ENCODE results near the gene KBTBD4.

Gene KBTBD4

DNA sequence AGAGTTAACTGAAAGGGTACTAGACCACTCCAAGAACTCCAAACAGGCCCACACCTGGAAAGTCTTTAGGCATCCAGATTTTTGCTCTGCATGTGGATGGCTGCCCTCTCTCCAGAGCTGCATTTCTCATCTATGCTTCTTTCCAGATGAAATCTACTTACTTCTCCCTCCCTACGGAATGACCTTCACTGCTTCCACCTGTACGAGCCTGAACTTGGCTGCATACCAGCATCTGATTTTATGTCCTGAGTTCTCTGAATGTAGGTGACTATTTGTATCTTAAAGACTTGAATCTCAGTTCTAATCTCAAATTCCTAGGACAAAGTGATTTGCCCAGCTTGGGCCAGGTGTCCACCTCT lies 39.1 kb downstream of the KBTBD4 start:
- Histone ChIP-seq H3K36me3 (ENCODE audit: insufficient read depth, low read length) (peaks cover 22% of the 10 kb centered on the region; the same call in 1 of the 2 replicates), H4K20me1 (ENCODE audit: insufficient read depth, low read length) (peaks cover 3% of the 10 kb centered on the region; the same call in 1 of the 2 replicates), H3K27me3 (ENCODE audit: insufficient read depth, low read length) (no peaks in the 10 kb centered on the region), H3K9ac (ENCODE audit: low read length) (no peak overlapping the region), H3K79me2 (ENCODE audit: insufficient read depth, low read length) (peaks cover 99% of the 10 kb centered on the region), H3K4me2 (ENCODE audit: low read length) (peak overlapping the region; percentile 1; the same call in 1 of the 2 replicates), H3K4me3 (ENCODE audit: low read depth, low read length, poor library complexity, severe bottlenecking) (no peak overlapping the region), H3K27ac (ENCODE audit: low read depth, low read length, poor library complexity, severe bottlenecking) (peak overlapping the region; percentile 2), H3K9me2 (ENCODE audit: low read depth, low read length) (no peaks in the 10 kb centered on the region), H2AFZ (ENCODE audit: low read length) (no peak overlapping the region), H3F3A (ENCODE audit: insufficient read depth, low read length) (no peaks in the 10 kb centered on the region), H3K9me3 (ENCODE audit: low read length) (no peaks in the 10 kb centered on the region), H3K4me1 (ENCODE audit: insufficient read depth, low read length, severe bottlenecking) (peaks cover 52% of the 10 kb centered on the region)
- no peak for TF ChIP-seq EZH2 (IDR thresholded peaks at IDR 0.05; ENCODE audit: borderline replicate concordance, low read length)
- TF ChIP-seq, protein P1, sequence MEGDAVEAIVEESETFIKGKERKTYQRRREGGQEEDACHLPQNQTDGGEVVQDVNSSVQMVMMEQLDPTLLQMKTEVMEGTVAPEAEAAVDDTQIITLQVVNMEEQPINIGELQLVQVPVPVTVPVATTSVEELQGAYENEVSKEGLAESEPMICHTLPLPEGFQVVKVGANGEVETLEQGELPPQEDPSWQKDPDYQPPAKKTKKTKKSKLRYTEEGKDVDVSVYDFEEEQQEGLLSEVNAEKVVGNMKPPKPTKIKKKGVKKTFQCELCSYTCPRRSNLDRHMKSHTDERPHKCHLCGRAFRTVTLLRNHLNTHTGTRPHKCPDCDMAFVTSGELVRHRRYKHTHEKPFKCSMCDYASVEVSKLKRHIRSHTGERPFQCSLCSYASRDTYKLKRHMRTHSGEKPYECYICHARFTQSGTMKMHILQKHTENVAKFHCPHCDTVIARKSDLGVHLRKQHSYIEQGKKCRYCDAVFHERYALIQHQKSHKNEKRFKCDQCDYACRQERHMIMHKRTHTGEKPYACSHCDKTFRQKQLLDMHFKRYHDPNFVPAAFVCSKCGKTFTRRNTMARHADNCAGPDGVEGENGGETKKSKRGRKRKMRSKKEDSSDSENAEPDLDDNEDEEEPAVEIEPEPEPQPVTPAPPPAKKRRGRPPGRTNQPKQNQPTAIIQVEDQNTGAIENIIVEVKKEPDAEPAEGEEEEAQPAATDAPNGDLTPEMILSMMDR (IDR thresholded peaks at IDR 0.05; ENCODE audit: low read length), result no peak

DNA sequence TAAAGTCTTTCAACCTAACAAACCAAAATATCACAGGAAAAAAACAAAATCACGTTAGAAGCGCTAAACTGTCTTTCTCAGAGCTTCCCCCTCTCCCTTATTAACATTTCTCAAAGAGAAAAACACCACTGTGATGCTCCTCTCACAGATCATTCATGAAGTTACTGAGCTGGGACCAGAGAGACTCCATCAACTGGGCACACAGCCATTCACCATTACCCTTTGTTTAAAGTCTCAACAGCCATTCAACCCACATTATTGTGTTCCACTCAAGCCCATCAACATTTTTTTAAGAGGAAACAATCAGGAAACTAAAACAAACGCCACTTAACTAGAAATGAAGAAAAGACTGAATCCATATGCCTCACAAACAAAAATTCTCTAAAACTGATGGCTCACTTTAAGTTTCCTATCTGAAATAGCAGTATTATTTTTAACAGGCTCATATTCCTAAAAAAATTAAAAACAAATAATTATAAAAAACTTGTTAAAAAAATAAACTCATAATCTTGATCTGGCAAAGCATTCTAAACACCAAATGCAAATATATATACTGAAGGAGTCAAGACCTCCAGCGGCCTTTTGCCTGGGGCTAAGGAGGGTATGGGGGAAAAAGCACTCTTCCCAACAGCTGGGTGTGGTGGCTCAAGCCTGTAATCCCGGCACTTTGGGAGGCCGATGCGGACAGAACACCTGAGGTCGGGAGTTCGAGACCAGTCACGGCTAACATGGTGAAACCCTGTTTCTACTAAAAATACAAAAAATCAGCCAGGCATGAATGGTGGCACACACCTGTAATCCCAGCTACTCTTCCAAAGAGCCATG lies 39.8 kb downstream of the KBTBD4 start:
- no peaks in the 10 kb centered on the region for H3K27me3 ChIP-seq (ENCODE audit: insufficient read depth, low read length)
- H4K20me1 ChIP-seq (ENCODE audit: insufficient read depth, low read length), result peaks cover 3% of the 10 kb centered on the region; the same call in 1 of the 2 replicates
- no peaks in the 10 kb centered on the region for H3K9me3 ChIP-seq (ENCODE audit: low read length)
- H3F3A ChIP-seq (ENCODE audit: insufficient read depth, low read length), result no peaks in the 10 kb centered on the region
- H3K79me2 ChIP-seq (ENCODE audit: insufficient read depth, low read length), result peaks cover 99% of the 10 kb centered on the region
- H3K4me3 ChIP-seq (ENCODE audit: low read depth, low read length, poor library complexity, severe bottlenecking), result no peak overlapping the region
- H3K9ac ChIP-seq (ENCODE audit: low read length), result no peak overlapping the region
- H3K4me1 ChIP-seq (ENCODE audit: insufficient read depth, low read length, severe bottlenecking), result peaks cover 52% of the 10 kb centered on the region
- peaks cover 23% of the 10 kb centered on the region; the same call in 1 of the 2 replicates for H3K36me3 ChIP-seq (ENCODE audit: insufficient read depth, low read length)
- peak overlapping the region; percentile 35 for H3K27ac ChIP-seq (ENCODE audit: low read depth, low read length, poor library complexity, severe bottlenecking)
- no peak overlapping the region for H2AFZ ChIP-seq (ENCODE audit: low read length)
- H3K9me2 ChIP-seq (ENCODE audit: low read depth, low read length), result no peaks in the 10 kb centered on the region
- TF ChIP-seq, protein P1 (IDR thresholded peaks at IDR 0.05; ENCODE audit: low read length), result no peak
- no peak overlapping the region; the same call in 1 of the 2 replicates for H3K4me2 ChIP-seq (ENCODE audit: low read length)

DNA sequence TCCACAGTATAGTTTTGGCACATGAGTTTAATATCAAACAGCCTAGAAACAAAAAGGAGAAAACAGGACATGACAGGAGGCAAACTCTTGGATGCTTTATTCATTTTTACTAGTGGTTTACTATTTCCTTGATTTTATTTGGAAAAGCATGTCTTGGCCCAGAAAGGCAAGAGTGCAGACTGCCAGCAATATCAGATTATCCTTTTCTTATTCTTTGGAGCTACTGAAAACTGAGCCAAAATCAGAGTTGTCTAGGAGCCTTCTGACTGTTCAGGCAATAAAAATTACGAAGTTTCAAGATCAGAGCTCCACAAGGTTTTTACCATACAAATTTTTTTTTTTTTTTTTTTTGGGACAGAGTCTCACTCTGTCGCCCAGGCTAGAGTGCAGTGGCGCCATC lies 41.9 kb downstream of the KBTBD4 start:
- Histone ChIP-seq H3F3A (ENCODE audit: insufficient read depth, low read length) (no peaks in the 10 kb centered on the region), H3K36me3 (ENCODE audit: insufficient read depth, low read length) (peaks cover 16% of the 10 kb centered on the region; the same call in 1 of the 2 replicates), H3K4me3 (ENCODE audit: low read depth, low read length, poor library complexity, severe bottlenecking) (no peak overlapping the region), H3K4me1 (ENCODE audit: insufficient read depth, low read length, severe bottlenecking) (peaks cover 60% of the 10 kb centered on the region), H3K27ac (ENCODE audit: low read depth, low read length, poor library complexity, severe bottlenecking) (no peak overlapping the region), H3K9me3 (ENCODE audit: low read length) (no peaks in the 10 kb centered on the region), H3K9me2 (ENCODE audit: low read depth, low read length) (no peaks in the 10 kb centered on the region), H3K27me3 (ENCODE audit: insufficient read depth, low read length) (no peaks in the 10 kb centered on the region), H2AFZ (ENCODE audit: low read length) (no peak overlapping the region), H3K4me2 (ENCODE audit: low read length) (no peak overlapping the region), H4K20me1 (ENCODE audit: insufficient read depth, low read length) (peaks cover 7% of the 10 kb centered on the region; the same call in 1 of the 2 replicates), H3K9ac (ENCODE audit: low read length) (no peak overlapping the region), H3K79me2 (ENCODE audit: insufficient read depth, low read length) (peaks cover 99% of the 10 kb centered on the region)
- TF ChIP-seq, protein P1 (IDR thresholded peaks at IDR 0.05; ENCODE audit: low read length), result no peak
- TF ChIP-seq EZH2 (IDR thresholded peaks at IDR 0.05; ENCODE audit: borderline replicate concordance, low read length), result no peak

Data from OCI-LY1 (cell line).